Measurements from ENCODE around the gene PPIC.

PPIC gene

DNA sequence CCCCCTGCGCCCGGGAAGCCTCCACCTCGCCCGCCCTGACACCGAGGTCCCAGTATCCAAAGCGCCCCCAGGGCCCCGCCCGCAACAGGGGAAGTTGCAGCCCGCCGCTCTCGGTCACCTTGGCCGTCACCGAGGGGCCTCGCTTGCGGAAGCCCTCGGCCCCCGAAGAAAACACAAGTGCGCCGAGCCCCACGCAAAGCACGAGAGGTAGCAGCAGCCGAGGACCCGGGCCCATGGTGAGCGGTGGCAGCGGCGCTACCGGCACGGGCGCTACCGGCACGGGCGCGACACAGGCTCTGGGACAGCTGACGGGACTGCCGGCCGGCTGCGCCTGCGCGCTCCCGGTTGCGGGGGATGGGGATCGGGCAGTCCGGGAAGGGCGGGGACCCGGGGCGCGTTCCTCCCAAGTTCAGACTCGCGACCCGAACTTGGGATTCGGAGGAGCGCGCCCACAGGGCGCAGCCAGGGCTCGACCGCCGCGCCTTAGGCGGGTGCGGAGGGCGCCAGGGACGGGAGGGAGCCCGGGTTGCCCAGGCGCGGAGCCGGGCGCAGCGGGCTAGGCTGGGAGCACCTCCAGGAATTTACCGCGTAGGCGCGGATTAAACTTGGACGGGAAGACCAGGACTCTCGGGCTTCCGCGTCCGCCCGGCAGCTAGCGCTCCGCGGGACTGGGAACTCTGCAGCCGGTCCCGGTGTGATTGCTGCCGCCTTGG, at the start of gene PPIC:
Gene PPIC, minus strand, starts transcription at position 335 of the 713 bp plus-strand sequence. Its CDS starts 100 bp downstream, at position 235.
- DNase-seq (ENCODE audit: low read depth in 2 of 2), result peak; percentile 83 to 87
- TF ChIP-seq, protein P1, sequence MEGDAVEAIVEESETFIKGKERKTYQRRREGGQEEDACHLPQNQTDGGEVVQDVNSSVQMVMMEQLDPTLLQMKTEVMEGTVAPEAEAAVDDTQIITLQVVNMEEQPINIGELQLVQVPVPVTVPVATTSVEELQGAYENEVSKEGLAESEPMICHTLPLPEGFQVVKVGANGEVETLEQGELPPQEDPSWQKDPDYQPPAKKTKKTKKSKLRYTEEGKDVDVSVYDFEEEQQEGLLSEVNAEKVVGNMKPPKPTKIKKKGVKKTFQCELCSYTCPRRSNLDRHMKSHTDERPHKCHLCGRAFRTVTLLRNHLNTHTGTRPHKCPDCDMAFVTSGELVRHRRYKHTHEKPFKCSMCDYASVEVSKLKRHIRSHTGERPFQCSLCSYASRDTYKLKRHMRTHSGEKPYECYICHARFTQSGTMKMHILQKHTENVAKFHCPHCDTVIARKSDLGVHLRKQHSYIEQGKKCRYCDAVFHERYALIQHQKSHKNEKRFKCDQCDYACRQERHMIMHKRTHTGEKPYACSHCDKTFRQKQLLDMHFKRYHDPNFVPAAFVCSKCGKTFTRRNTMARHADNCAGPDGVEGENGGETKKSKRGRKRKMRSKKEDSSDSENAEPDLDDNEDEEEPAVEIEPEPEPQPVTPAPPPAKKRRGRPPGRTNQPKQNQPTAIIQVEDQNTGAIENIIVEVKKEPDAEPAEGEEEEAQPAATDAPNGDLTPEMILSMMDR (IDR thresholded peaks at IDR 0.05; ENCODE audit: low read depth, low read length), result no peak
- peak within 1 kb of the TSS; percentile 86 to 93 for H3K4me3 ChIP-seq (replicated peaks in 1 of 2; ENCODE audit: low read depth in 2 of 2, low read length in 2 of 2)

DNA sequence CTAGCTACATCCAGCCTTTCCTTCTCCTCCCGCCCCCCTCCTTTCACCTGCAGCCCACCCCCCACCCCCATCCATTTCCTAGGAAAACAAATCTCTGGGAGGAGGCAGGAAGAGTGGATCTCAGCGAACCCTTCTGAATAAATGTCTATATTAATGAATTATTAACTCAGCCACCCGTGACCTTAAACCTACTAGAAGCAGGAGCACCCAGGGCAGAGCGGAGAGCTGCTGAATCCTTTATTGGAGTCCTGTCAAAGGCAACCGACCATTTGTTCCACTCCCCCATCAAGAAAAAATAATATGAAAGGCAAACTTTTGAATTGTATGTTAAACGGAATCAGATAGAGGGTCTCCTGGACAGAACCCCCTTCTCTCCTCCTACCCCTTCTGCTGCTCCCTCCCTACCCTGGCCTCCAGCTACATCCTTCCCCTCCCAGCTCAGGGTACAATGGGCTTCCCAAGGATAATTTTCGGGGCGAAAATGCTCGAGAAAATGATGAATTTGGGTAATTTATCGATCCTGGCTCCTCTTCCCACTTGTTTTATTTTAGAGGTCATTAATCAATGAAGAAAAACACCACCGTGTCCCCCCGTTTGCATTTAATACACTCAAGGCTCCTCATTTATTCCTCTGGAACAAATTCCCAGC, 49.2 kb upstream of the PPIC start:
- H3K4me3 ChIP-seq (replicated peaks in 1 of 2; ENCODE audit: low read depth in 2 of 2, low read length in 2 of 2), result no peak overlapping the region
- DNase-seq (ENCODE audit: low read depth in 2 of 2), result no peak
- TF ChIP-seq, protein P1 (IDR thresholded peaks at IDR 0.05; ENCODE audit: low read depth, low read length), result no peak

DNA sequence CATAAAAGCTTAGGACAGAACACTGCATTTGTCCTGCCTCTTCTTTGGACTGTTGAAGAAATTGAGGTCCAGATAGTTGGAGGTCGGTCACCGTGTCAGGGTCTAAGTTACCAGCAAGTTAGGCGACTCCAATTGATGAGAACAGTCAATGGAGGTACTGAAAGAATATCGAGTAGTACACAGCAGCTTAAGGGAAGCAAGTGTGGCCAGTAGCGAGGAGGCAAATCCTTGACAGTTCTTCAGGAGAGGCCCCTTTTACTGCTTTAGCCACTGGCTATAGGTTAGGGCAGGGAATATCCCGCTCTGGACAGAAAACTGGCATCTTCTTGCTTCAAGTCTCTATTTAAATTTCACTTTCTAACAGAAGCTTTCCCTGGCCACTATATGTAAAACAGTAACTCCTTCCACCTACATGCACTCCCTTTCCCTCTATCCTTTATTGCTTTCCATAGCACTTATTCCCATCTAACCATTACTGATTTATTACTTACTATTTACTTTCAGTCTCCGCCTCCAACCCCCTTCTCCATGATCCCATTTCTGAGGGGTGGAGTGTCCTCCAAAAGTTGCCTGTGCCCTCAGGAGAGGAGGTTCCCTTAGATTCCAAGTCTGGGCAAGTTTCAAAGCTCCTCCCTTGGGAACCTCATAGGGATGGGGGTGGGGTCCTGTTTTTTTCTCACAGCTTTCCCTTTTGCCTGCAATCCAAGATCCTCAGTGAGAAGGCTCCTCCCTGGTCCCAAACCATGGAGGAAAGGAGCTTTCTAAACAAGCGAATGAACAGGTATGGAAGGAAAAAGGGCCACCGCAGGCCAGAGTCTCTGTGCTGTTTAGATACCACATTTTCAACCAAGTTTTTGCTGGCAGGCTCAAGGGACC, 48.4 kb upstream of the PPIC start:
- TF ChIP-seq, protein P1 (IDR thresholded peaks at IDR 0.05; ENCODE audit: low read depth, low read length), result no peak
- no peak for DNase-seq (ENCODE audit: low read depth in 2 of 2)
- H3K4me3 ChIP-seq (replicated peaks in 1 of 2; ENCODE audit: low read depth in 2 of 2, low read length in 2 of 2), result no peak overlapping the region

DNA sequence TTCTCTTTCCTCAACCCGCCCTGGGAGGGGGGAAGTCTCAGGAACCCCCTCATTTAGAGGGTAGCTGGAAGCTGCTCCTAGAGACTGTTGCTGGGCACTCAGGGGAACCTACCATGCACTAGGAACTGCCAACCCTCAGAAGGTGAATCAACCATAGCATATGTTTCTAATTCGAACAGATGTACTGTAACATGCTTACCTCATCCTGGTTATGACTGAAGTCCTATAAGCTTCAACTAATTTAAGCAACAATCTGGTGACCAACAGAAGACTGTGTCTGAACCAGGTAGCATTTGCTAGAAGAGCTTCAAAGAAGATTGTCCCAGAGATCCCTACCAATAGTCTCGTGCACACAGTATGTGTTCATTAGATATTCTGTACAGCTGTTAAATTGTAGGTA, 46.8 kb upstream of the PPIC start:
- no peak for DNase-seq (ENCODE audit: low read depth in 2 of 2)
- H3K4me3 ChIP-seq (replicated peaks in 1 of 2; ENCODE audit: low read depth in 2 of 2, low read length in 2 of 2), result no peak overlapping the region
- TF ChIP-seq, protein P1 (IDR thresholded peaks at IDR 0.05; ENCODE audit: low read depth, low read length), result no peak

DNA sequence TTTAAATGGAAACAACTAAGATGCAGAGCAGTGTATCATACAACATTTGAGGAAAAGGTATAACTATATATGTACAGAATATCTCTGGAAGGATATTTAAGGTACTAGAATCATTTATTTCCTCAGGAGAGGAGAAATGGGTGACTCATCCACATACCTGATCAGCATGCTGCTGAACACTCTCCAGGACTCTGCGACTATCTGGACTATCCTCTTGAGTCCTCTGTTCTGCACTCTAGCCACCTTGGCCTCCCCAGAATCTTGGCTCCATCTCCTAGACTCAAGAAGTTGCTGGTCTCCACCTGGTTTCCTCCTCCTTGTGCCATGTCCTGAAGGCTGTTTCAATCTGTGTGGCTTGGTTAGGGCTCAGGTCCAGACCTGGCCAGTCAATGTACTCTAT, 43.7 kb upstream of the PPIC start:
- no peak for DNase-seq (ENCODE audit: low read depth in 2 of 2)
- TF ChIP-seq, protein P1 (IDR thresholded peaks at IDR 0.05; ENCODE audit: low read depth, low read length), result no peak

DNA sequence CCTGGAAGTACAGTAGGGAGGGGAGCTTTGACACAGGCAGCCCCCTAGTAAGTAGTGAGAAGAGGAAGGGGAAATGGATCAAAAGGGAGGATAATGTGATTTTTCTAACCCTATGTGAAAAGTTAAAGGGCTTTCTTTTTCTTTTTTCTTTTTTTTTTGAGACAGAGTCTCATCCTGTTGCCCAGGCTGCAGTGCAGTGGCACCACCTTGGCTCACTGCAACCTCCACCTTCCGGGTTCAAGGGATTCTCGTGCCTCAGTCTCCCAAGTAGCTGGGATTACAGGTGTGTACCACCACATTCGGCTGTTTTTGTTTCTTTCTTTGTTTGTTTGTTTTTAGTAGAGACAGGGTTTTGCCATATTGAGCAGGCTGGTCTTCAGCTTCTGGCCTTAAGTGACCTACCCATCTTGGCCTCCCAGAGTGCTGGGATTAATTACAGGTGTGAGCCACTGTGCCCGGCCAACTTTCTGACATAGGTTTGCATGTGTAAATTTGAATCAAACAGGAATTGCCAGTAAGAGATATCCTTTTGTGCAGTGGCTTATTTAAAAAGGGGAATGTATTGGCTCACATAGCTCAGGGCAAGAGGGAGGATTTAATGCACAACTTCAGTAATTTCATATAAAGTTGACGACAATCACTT, 39.1 kb upstream of the PPIC start:
- no peak for DNase-seq (ENCODE audit: low read depth in 2 of 2)
- TF ChIP-seq, protein P1 (IDR thresholded peaks at IDR 0.05; ENCODE audit: low read depth, low read length), result no peak
- H3K4me3 ChIP-seq (replicated peaks in 1 of 2; ENCODE audit: low read depth in 2 of 2, low read length in 2 of 2), result no peak overlapping the region

More for the DNA sequence above, 43.7 kb upstream of the PPIC start:
- H3K4me3 ChIP-seq (replicated peaks in 1 of 2; ENCODE audit: low read depth in 2 of 2, low read length in 2 of 2), result no peak overlapping the region
